Prostate gland (tissue), 2 donors: ENCODE data around the gene TMEM79.

ENCODE experiments used
- CTCF ChIP-seq, 4 experiments: fragments of 200-600 bp in 2 of 4; fragments of 450-650 bp in 2 of 4; sonication (generic) in 2 of 4; IDR thresholded peaks; 1 replicate in 3 of 4; 2 replicates in 1 of 4; pipeline ENCODE4 v1.5.1; 2016 to 2019; ENCODE audit warnings: antibody characterized with exemption in 4 of 4, mild to moderate bottlenecking in 2 of 4, moderate library complexity in 2 of 4
- POLR2A ChIP-seq: fragments of 450-650 bp; IDR thresholded peaks from one replicate; pipeline ENCODE4 v1.6.1; 2016; ENCODE audit warnings: antibody characterized with exemption, mild to moderate bottlenecking

- TF ChIP-seq CTCF (IDR thresholded peaks at IDR 0.05) (no peak), POLR2A (no peak)
Observed at GRCh38 chr1:156289857-156290256, 5.7 kb downstream of the TMEM79 start.
